22Rv1 (cell line): ENCODE results near the gene RBM19.

Source experiments
- CTCF ChIP-seq: fragments of 450-650 bp; IDR thresholded peaks from 2 replicates; pipeline ENCODE4 v1.5.1; 2017; ENCODE audit warnings: mild to moderate bottlenecking
- ZFX ChIP-seq: fragments of 450-650 bp; IDR thresholded peaks from 2 replicates; pipeline ENCODE4 v1.6.1; 2017; ENCODE audit warnings: antibody characterized with exemption, borderline replicate concordance

- TF ChIP-seq CTCF, result no peak
- no peak for TF ChIP-seq ZFX
These were observed 15.8 kb upstream of the RBM19 start for GRCh38 chr12:113981876-113982275.
